H1 (cell line): Measurements from ENCODE around the gene DBET. TPM values are rescaled to one million over a fixed set of nuclear protein-coding genes. Genes with fewer than 3 reads are reported as not detected.
"Not testable (repeated sequence)": the region's sequence is repeated elsewhere in the genome, so short reads cannot be mapped to it uniquely, and the experiment has no call there.

Experiments used
- CTCF ChIA-PET: fragments of 300-600 bp; sonication (Branson Sonifier 250); formaldehyde crosslinking; loops from one replicate; lab custom pipeline; 2021; ENCODE audit not compliant: partially characterized antibody; lab: Charles Lee
- POLR2A ChIA-PET: fragments of 300-600 bp; sonication (Branson Sonifier 250); formaldehyde crosslinking; loops from one replicate; lab custom pipeline; 2021; ENCODE audit warnings: inconsistent platforms; ENCODE audit not compliant: partially characterized antibody; lab: Charles Lee
- DNase-seq, 2 experiments: peaks; one replicate each; pipeline versions ENCODE4 v3.0.0 to v3.0.0-alpha.2; 2010 to 2022; ENCODE audit warnings: low spot score in 2 of 2, low read depth in 1 of 2, mixed read lengths in 1 of 2
- FAIRE-seq: peaks from 2 replicates; lab custom pipeline; 2011; peaks lifted over from hg19 to GRCh38; lab: Jason Lieb, UNC
- H2AFZ ChIP-seq: 2 replicates; pipeline ENCODE4 v1.8.1; 2012; ENCODE audit warnings: low read length, inconsistent platforms
- H2AK5ac ChIP-seq: 2 replicates; pipeline ENCODE4 v1.6.1; 2013; ENCODE audit warnings: low read depth, low read length
- H2BK120ac ChIP-seq: replicated peaks from 2 replicates; pipeline ENCODE3; 2013; ENCODE audit warnings: low read depth, low read length, inconsistent platforms
- H2BK12ac ChIP-seq: 2 replicates; pipeline ENCODE4 v1.6.1; 2013; ENCODE audit warnings: low read depth, low read length
- H2BK15ac ChIP-seq: 2 replicates; pipeline ENCODE4 v1.6.1; 2013; ENCODE audit warnings: low read length
- H2BK20ac ChIP-seq: 2 replicates; pipeline ENCODE4 v1.6.1; 2013; ENCODE audit warnings: low read length
- H2BK5ac ChIP-seq: 2 replicates; pipeline ENCODE4 v1.6.1; 2013; ENCODE audit warnings: low read depth, low read length
- H3K14ac ChIP-seq: 2 replicates; pipeline ENCODE4 v1.6.1; 2013; ENCODE audit warnings: inconsistent platforms; ENCODE audit not compliant: insufficient read length
- H3K18ac ChIP-seq: 2 replicates; pipeline ENCODE4 v1.6.1; 2013; ENCODE audit warnings: low read length; ENCODE audit errors: extremely low read depth
- H3K23ac ChIP-seq: 2 replicates; pipeline ENCODE4 v1.6.1; 2013; ENCODE audit warnings: inconsistent platforms; ENCODE audit not compliant: insufficient read length
- H3K23me2 ChIP-seq: 2 replicates; pipeline ENCODE4 v1.6.1; 2013; ENCODE audit warnings: low read depth, low read length
- H3K27ac ChIP-seq: 2 replicates; pipeline ENCODE4 v1.6.1; 2011; ENCODE audit warnings: low read depth, low read length, inconsistent platforms
- H3K27me3 ChIP-seq, 4 experiments: replicated peaks in 1 of 4; 1 replicate in 1 of 4; 2 replicates in 3 of 4; pipeline versions ENCODE4 v1.6.1 to v1.8.1; 2011 to 2013; ENCODE audit warnings: low read length in 3 of 4, mild to moderate bottlenecking in 3 of 4, inconsistent platforms in 2 of 4, mixed read lengths in 2 of 4, moderate library complexity in 1 of 4; ENCODE audit not compliant: control insufficient read depth in 3 of 4, insufficient read depth in 3 of 4; ENCODE audit errors: extremely low read depth in 1 of 4
- H3K36me3 ChIP-seq, 4 experiments: 2 replicates each; pipeline versions ENCODE4 v1.6.1 to v1.8.1; 2011 to 2013; ENCODE audit warnings: mild to moderate bottlenecking in 4 of 4, low read length in 3 of 4, moderate library complexity in 2 of 4, control low read depth in 1 of 4, inconsistent platforms in 1 of 4; ENCODE audit not compliant: insufficient read depth in 4 of 4, control insufficient read depth in 2 of 4
- H3K4ac ChIP-seq: replicated peaks from 2 replicates; pipeline ENCODE3; 2013; ENCODE audit warnings: low read length, low read depth, mixed read lengths, inconsistent platforms; ENCODE audit not compliant: insufficient read length
- H3K4me1 ChIP-seq, 4 experiments: replicated peaks in 1 of 4; 1 replicate in 1 of 4; 2 replicates in 3 of 4; pipeline versions ENCODE4 v1.6.1 to v1.8.1; 2011 to 2013; ENCODE audit warnings: low read length in 3 of 4, inconsistent platforms in 2 of 4, mixed read lengths in 1 of 4; ENCODE audit not compliant: insufficient read depth in 4 of 4, control insufficient read depth in 3 of 4
- H3K4me2 ChIP-seq, 2 experiments: 2 replicates each; pipeline versions ENCODE4 v1.6.1 to v1.8.1; 2011 to 2013; ENCODE audit warnings: low read depth in 2 of 2, low read length in 2 of 2, control low read depth in 1 of 2, inconsistent platforms in 1 of 2, mild to moderate bottlenecking in 1 of 2; ENCODE audit not compliant: insufficient read depth in 1 of 2
- H3K4me3 ChIP-seq, 4 experiments: fragments of 200-600, 300-600 bp in 1 of 4; sonication (generic), shearing (Covaris generic), sonication (Bioruptor Twin) in 1 of 4; 2 replicates each; pipeline versions ENCODE4 v1.5.1 to v1.8.1; 2011 to 2016; ENCODE audit warnings: low read length in 4 of 4, low read depth in 3 of 4, control low read depth in 2 of 4, inconsistent platforms in 2 of 4, mild to moderate bottlenecking in 2 of 4, mixed read lengths in 1 of 4, moderate library complexity in 1 of 4; ENCODE audit not compliant: insufficient read depth in 2 of 4; ENCODE audit errors: extremely low read depth in 1 of 4
- H3K56ac ChIP-seq: replicated peaks from 2 replicates; pipeline ENCODE3; 2013; ENCODE audit warnings: low read depth, mild to moderate bottlenecking, mixed read lengths, low read length, inconsistent platforms; ENCODE audit not compliant: insufficient read length
- H3K79me1 ChIP-seq: 2 replicates; pipeline ENCODE4 v1.6.1; 2013; ENCODE audit warnings: low read depth, low read length, control low read depth
- H3K79me2 ChIP-seq, 2 experiments: 2 replicates each; pipeline versions ENCODE4 v1.6.1 to v1.8.1; 2012 to 2013; ENCODE audit warnings: low read length in 2 of 2, mild to moderate bottlenecking in 2 of 2, inconsistent platforms in 1 of 2; ENCODE audit not compliant: insufficient read depth in 2 of 2, control insufficient read depth in 1 of 2
- H3K9ac ChIP-seq, 4 experiments: replicated peaks in 1 of 4; 1 replicate in 1 of 4; 2 replicates in 3 of 4; pipeline versions ENCODE4 v1.6.1 to v1.8.1; 2011 to 2013; ENCODE audit warnings: low read depth in 3 of 4, low read length in 3 of 4, control low read depth in 2 of 4, mild to moderate bottlenecking in 2 of 4, moderate library complexity in 2 of 4, inconsistent platforms in 1 of 4; ENCODE audit errors: extremely low read depth in 1 of 4
- H3K9me3 ChIP-seq, 2 experiments: 2 replicates each; pipeline versions ENCODE4 v1.6.1 to v1.8.1; 2012 to 2013; ENCODE audit warnings: mild to moderate bottlenecking in 2 of 2, moderate library complexity in 2 of 2, control low read depth in 1 of 2, inconsistent platforms in 1 of 2, low read depth in 1 of 2, low read length in 1 of 2, mixed read lengths in 1 of 2; ENCODE audit not compliant: insufficient read depth in 2 of 2
- H4K20me1 ChIP-seq, 2 experiments: replicated peaks in 1 of 2; 2 replicates each; pipeline versions ENCODE3 to v1.8.1; 2011 to 2013; ENCODE audit warnings: inconsistent platforms in 2 of 2, low read length in 2 of 2, mild to moderate bottlenecking in 1 of 2; ENCODE audit not compliant: insufficient read depth in 2 of 2, control insufficient read depth in 1 of 2
- H4K5ac ChIP-seq: 2 replicates; pipeline ENCODE4 v1.6.1; 2013; ENCODE audit warnings: low read length, low read depth, mixed read lengths, inconsistent platforms; ENCODE audit not compliant: insufficient read length
- H4K8ac ChIP-seq: 2 replicates; pipeline ENCODE4 v1.8.0; 2013; ENCODE audit warnings: mild to moderate bottlenecking, moderate library complexity, low read length, inconsistent platforms; ENCODE audit not compliant: insufficient read depth; ENCODE audit errors: extremely low read depth
- H4K91ac ChIP-seq: replicated peaks from 2 replicates; pipeline ENCODE3; 2013; ENCODE audit warnings: low read length, mixed read lengths, inconsistent platforms; ENCODE audit not compliant: insufficient read length
- WGBS, 2 experiments: shearing (Covaris generic) in 1 of 2; methylation state at CpG; one replicate each; pipeline versions ENCODE4 v1.1.6 to v1.1.7; 2013 to 2015; ENCODE audit warnings: low lambda C conversion rate in 2 of 2, mixed read lengths in 2 of 2, inconsistent platforms in 1 of 2, low coverage in 1 of 2, missing lambda C conversion rate in 1 of 2; ENCODE audit not compliant: insufficient replicate concordance in 2 of 2, insufficient coverage in 1 of 2, insufficient read length in 1 of 2; ENCODE audit errors: extremely low coverage in 1 of 2, missing lambda C conversion rate in 1 of 2; 5-methylcytosine and 5-hydroxymethylcytosine counted together
- polyA plus RNA-seq, 7 experiments: library from polyadenylated mRNA; depleted of rRNA in 3 of 7; stranded (reverse) in 5 of 7; unstranded in 2 of 7; fragments of >200 nt in 5 of 7; fragments of 200-250 nt in 2 of 7; gene quantifications; 1 replicate in 5 of 7; 2 replicates in 1 of 7; 4 replicates in 1 of 7; pipeline versions ENCODE4 v1.2.1 to v1.2.3, GENCODE V29; 2011 to 2013; ENCODE audit warnings: missing spikeins in 2 of 7, mixed read lengths in 2 of 7
- total RNA-seq: library from RNA; stranded (reverse); fragmentation: NEBNext Ultra II Directional; extraction: Animal tissue kit (Norgen Biotek cat#: 25700); gene quantifications from 2 replicates; pipeline ENCODE4 v1.2.1, GENCODE V29; 2021

Gene DBET
- total and polyA plus RNA-seq, 2 of the 8 experiments (the other 6 are each of a cell fraction or from before 2014, with no cell fraction given), result not detected

- H3K4me3 ChIP-seq, H4K91ac ChIP-seq, H3K36me3 ChIP-seq, H3K27ac ChIP-seq, H3K56ac ChIP-seq, H3K18ac ChIP-seq, H3K23me2 ChIP-seq, POLR2A ChIA-PET, H3K9me3 ChIP-seq, H4K5ac ChIP-seq, H2BK15ac ChIP-seq, H2BK120ac ChIP-seq, H4K20me1 ChIP-seq, H3K27me3 ChIP-seq, H2BK20ac ChIP-seq, H3K4me1 ChIP-seq, H2AK5ac ChIP-seq, H3K14ac ChIP-seq, H2AFZ ChIP-seq, H3K23ac ChIP-seq, FAIRE-seq, H2BK5ac ChIP-seq, H3K79me1 ChIP-seq, CTCF ChIA-PET, H3K4me2 ChIP-seq, H3K9ac ChIP-seq, DNase-seq, H3K79me2 ChIP-seq, H2BK12ac ChIP-seq, H4K8ac ChIP-seq, H3K4ac ChIP-seq: not testable (repeated sequence)
- WGBS, 2 experiments, result 52% methylated on average over 2 of the region's 2 CpGs; no CpG with 5 or more reads in 1 of the 2 experiments
Observed at GRCh38 chr4:190099605-190100004, 35.3 kb downstream of the DBET start.

GRCh38 chr4:190101525-190101924, 37.2 kb downstream of the DBET start:
- H3K23me2 ChIP-seq, H4K91ac ChIP-seq, H3K4me3 ChIP-seq, H3K23ac ChIP-seq, H2BK15ac ChIP-seq, H4K20me1 ChIP-seq, H3K56ac ChIP-seq, H3K36me3 ChIP-seq, H2BK20ac ChIP-seq, FAIRE-seq, H3K27ac ChIP-seq, H3K4me1 ChIP-seq, H4K8ac ChIP-seq, H3K18ac ChIP-seq, CTCF ChIA-PET, H3K4ac ChIP-seq, H3K79me1 ChIP-seq, H3K14ac ChIP-seq, H2BK12ac ChIP-seq, H3K9me3 ChIP-seq, H3K4me2 ChIP-seq, H3K79me2 ChIP-seq, H4K5ac ChIP-seq, H3K9ac ChIP-seq, POLR2A ChIA-PET, H2BK120ac ChIP-seq, H2AFZ ChIP-seq, H3K27me3 ChIP-seq, DNase-seq, H2AK5ac ChIP-seq, H2BK5ac ChIP-seq: not testable (repeated sequence)
- WGBS, 2 experiments, result no CpG with 5 or more reads among the region's 1 CpG
